Measurements from ENCODE around the gene CDK11A.
"Not testable (repeated sequence)": the region's sequence is repeated elsewhere in the genome, so short reads cannot be mapped to it uniquely, and the experiment has no call there.

- TF ChIP-seq, protein P1, sequence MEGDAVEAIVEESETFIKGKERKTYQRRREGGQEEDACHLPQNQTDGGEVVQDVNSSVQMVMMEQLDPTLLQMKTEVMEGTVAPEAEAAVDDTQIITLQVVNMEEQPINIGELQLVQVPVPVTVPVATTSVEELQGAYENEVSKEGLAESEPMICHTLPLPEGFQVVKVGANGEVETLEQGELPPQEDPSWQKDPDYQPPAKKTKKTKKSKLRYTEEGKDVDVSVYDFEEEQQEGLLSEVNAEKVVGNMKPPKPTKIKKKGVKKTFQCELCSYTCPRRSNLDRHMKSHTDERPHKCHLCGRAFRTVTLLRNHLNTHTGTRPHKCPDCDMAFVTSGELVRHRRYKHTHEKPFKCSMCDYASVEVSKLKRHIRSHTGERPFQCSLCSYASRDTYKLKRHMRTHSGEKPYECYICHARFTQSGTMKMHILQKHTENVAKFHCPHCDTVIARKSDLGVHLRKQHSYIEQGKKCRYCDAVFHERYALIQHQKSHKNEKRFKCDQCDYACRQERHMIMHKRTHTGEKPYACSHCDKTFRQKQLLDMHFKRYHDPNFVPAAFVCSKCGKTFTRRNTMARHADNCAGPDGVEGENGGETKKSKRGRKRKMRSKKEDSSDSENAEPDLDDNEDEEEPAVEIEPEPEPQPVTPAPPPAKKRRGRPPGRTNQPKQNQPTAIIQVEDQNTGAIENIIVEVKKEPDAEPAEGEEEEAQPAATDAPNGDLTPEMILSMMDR (IDR thresholded peaks at IDR 0.05; ENCODE audit: insufficient read depth, low read length), result not testable (repeated sequence)
- not testable (repeated sequence) for TF ChIP-seq POLR2AphosphoS5 (IDR thresholded peaks at IDR 0.05; ENCODE audit: low read depth); GABPA (IDR thresholded peaks at IDR 0.05; ENCODE audit: low read depth); SPI1 (IDR thresholded peaks at IDR 0.05; ENCODE audit: borderline replicate concordance, low read depth)
- TF ChIP-seq, protein P2, sequence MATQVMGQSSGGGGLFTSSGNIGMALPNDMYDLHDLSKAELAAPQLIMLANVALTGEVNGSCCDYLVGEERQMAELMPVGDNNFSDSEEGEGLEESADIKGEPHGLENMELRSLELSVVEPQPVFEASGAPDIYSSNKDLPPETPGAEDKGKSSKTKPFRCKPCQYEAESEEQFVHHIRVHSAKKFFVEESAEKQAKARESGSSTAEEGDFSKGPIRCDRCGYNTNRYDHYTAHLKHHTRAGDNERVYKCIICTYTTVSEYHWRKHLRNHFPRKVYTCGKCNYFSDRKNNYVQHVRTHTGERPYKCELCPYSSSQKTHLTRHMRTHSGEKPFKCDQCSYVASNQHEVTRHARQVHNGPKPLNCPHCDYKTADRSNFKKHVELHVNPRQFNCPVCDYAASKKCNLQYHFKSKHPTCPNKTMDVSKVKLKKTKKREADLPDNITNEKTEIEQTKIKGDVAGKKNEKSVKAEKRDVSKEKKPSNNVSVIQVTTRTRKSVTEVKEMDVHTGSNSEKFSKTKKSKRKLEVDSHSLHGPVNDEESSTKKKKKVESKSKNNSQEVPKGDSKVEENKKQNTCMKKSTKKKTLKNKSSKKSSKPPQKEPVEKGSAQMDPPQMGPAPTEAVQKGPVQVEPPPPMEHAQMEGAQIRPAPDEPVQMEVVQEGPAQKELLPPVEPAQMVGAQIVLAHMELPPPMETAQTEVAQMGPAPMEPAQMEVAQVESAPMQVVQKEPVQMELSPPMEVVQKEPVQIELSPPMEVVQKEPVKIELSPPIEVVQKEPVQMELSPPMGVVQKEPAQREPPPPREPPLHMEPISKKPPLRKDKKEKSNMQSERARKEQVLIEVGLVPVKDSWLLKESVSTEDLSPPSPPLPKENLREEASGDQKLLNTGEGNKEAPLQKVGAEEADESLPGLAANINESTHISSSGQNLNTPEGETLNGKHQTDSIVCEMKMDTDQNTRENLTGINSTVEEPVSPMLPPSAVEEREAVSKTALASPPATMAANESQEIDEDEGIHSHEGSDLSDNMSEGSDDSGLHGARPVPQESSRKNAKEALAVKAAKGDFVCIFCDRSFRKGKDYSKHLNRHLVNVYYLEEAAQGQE (IDR thresholded peaks at IDR 0.05; ENCODE audit: insufficient replicate concordance, low read depth), result not testable (repeated sequence)
Measured at GRCh38 chr1:1700067-1700466, 24.1 kb downstream of the CDK11A start.
